Activated naive CD8-positive, alpha-beta T cell treated with anti-CD3 and anti-CD28 coated beads, Interleukin-2, amount 50 U/mL, for 16 hours (primary cell): ENCODE results near the gene METAP1D.
"Not testable (repeated sequence)": the region's sequence is repeated elsewhere in the genome, so short reads cannot be mapped to it uniquely, and the experiment has no call there.

Experiments used
- DNase-seq: peaks from one replicate; pipeline ENCODE4 v3.0.0-alpha.2; 2020; ENCODE audit warnings: low read depth, low spot score

METAP1D gene

GRCh38 chr2:172048508-172049503 is 49.1 kb downstream of the METAP1D start:
- DNase-seq = no peak

GRCh38 chr2:172049567-172050120 is 49.9 kb downstream of the METAP1D start:
- no peak for DNase-seq

- no peak for DNase-seq
Measured at GRCh38 chr2:172050479-172051125, 50.8 kb downstream of the METAP1D start.

GRCh38 chr2:172052000-172052983 is 52.5 kb downstream of the METAP1D start:
- no peak for DNase-seq

GRCh38 chr2:172053486-172053885 is 53.7 kb downstream of the METAP1D start:
- no peak for DNase-seq

- DNase-seq = no peak
Measured at GRCh38 chr2:172056293-172056692, 56.5 kb downstream of the METAP1D start.

GRCh38 chr2:172058660-172059059 is 58.9 kb downstream of the METAP1D start:
- no peak for DNase-seq

- not testable (repeated sequence) for DNase-seq
Measured at GRCh38 chr2:172060118-172060517, 60.4 kb downstream of the METAP1D start.

GRCh38 chr2:172062402-172063004 is 62.8 kb downstream of the METAP1D start:
- DNase-seq = no peak

GRCh38 chr2:172063446-172063845 is 63.7 kb downstream of the METAP1D start:
- DNase-seq = no peak

- no peak for DNase-seq
Measured at GRCh38 chr2:172065111-172065510, 65.4 kb downstream of the METAP1D start.

- no peak for DNase-seq
Measured at GRCh38 chr2:172066394-172066886, 66.7 kb downstream of the METAP1D start.

- DNase-seq = not testable (repeated sequence)
Measured at GRCh38 chr2:172067905-172068304, 68.2 kb downstream of the METAP1D start.

GRCh38 chr2:172070936-172071335 is 71.2 kb downstream of the METAP1D start:
- no peak for DNase-seq

- no peak for DNase-seq
Measured at GRCh38 chr2:172072303-172072702, 72.5 kb downstream of the METAP1D start.

- no peak for DNase-seq
Measured at GRCh38 chr2:172072706-172073105, 73.0 kb downstream of the METAP1D start.

- DNase-seq = no peak
Measured at GRCh38 chr2:172073518-172073917, 73.8 kb downstream of the METAP1D start.

GRCh38 chr2:172074254-172074653 is 74.5 kb downstream of the METAP1D start:
- DNase-seq = no peak

GRCh38 chr2:172079416-172079815 is 79.7 kb downstream of the METAP1D start:
- DNase-seq = no peak

- no peak for DNase-seq
Measured at GRCh38 chr2:172079838-172080640, 80.3 kb downstream of the METAP1D start.
